Measurements from ENCODE around the gene SGIP1. TPM values are rescaled to one million over a fixed set of nuclear protein-coding genes. Genes with fewer than 3 reads are reported as not detected.

The SGIP1 gene
- total RNA-seq, 1 donor from 2014 or later = 4.2 TPM

DNA sequence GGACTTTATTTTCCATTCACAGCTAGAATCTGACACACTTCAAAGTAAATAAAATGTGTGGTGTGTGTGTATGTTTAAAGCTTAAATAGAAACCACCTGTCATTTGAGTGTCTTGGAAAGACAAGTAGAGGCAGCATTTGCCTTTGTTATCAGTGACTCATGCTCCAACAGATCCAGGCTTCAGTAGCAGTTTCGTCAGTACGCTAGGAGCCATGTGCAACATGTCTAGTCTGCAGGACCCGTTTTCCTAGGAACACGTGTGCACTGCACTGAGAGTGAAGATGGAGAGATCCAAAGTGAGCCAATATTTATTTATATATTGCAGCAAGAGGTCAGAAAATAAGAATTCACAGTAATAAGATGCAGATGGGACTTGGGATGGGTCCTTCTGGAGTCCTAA, 41.8 kb downstream of the SGIP1 start:
- H3K27ac ChIP-seq = no peak overlapping the region
- no peak overlapping the region for H3K9ac ChIP-seq
- H3K36me3 Mint-ChIP-seq = no peaks in the 10 kb centered on the region
- no peak overlapping the region for H3K4me2 ChIP-seq
- no peaks in the 10 kb centered on the region for H3K79me2 ChIP-seq (ENCODE audit: low read depth)
- TF ChIP-seq, protein P1, sequence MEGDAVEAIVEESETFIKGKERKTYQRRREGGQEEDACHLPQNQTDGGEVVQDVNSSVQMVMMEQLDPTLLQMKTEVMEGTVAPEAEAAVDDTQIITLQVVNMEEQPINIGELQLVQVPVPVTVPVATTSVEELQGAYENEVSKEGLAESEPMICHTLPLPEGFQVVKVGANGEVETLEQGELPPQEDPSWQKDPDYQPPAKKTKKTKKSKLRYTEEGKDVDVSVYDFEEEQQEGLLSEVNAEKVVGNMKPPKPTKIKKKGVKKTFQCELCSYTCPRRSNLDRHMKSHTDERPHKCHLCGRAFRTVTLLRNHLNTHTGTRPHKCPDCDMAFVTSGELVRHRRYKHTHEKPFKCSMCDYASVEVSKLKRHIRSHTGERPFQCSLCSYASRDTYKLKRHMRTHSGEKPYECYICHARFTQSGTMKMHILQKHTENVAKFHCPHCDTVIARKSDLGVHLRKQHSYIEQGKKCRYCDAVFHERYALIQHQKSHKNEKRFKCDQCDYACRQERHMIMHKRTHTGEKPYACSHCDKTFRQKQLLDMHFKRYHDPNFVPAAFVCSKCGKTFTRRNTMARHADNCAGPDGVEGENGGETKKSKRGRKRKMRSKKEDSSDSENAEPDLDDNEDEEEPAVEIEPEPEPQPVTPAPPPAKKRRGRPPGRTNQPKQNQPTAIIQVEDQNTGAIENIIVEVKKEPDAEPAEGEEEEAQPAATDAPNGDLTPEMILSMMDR (IDR thresholded peaks at IDR 0.05) = no peak
- TF ChIP-seq EZH2 (IDR thresholded peaks at IDR 0.05) (no peak), EZH2phosphoT487 (IDR thresholded peaks at IDR 0.05) (no peak)
- no peaks in the 10 kb centered on the region for H3K4me1 Mint-ChIP-seq
- no peaks in the 10 kb centered on the region for H4K20me1 ChIP-seq (ENCODE audit: low read depth)
- H3F3A ChIP-seq (ENCODE audit: low read depth) = no peaks in the 10 kb centered on the region
- DNase-seq (ENCODE audit: low spot score) = no peak
- H3K27me3 Mint-ChIP-seq (ENCODE audit: insufficient read depth, low read depth) = no peaks in the 10 kb centered on the region
- H3K9me3 ChIP-seq (ENCODE audit: low read depth) = no peaks in the 10 kb centered on the region
- H3K36me3 ChIP-seq = no peaks in the 10 kb centered on the region
- no peaks in the 10 kb centered on the region for H3K9me3 Mint-ChIP-seq
- H3K4me1 ChIP-seq = no peaks in the 10 kb centered on the region
- H3K4me3 Mint-ChIP-seq = no peak overlapping the region
- H3K27ac Mint-ChIP-seq = no peak overlapping the region
- H3K4me3 ChIP-seq = no peak overlapping the region
- no peaks in the 10 kb centered on the region for H3K27me3 ChIP-seq
- H2AFZ ChIP-seq (replicated peaks) = no peak overlapping the region

DNA sequence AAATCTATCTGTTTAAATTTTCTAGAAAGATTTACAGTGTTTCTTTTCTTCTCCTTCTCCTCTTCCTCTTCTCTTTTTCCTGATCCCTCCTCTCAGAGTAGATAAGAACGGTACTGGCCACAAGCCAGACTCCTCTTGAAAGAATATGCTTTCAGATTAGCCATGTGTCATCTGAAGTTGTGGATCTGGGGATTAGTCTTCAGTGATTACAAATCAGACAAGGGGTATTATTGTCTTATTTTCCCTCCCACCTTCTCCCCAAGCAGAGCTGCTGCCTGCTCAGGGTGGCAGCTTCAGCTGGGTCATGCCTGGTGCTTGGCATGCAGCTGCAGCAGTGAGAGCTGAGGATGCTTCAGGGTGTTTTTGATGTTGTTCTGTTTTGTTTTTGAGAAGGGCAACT, 42.7 kb downstream of the SGIP1 start:
- no peak overlapping the region for H3K27ac ChIP-seq
- no peaks in the 10 kb centered on the region for H3F3A ChIP-seq (ENCODE audit: low read depth)

DNA sequence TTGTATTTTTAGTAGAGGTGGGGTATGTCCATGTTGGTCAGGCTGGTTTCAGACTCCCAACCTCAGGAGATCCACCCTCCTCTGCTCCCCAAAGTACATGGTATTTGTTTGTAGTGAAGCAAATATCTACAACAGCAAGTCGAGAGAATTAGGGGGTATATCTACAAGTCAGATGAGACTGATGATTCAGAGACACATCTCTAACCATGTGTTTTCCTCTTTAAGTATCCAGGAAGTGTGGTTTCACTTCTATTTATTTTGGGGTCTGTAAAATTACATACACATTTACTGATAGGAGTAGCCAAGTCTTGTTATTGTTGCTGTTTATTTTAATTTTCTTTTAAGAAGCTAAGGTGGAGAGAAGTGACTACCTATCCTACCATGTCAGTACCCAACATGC, 44.9 kb downstream of the SGIP1 start:
- no peaks in the 10 kb centered on the region for H3F3A ChIP-seq (ENCODE audit: low read depth)
- Mint-ChIP-seq H3K4me3 (no peak overlapping the region), H3K27me3 (ENCODE audit: insufficient read depth, low read depth) (no peaks in the 10 kb centered on the region), H3K4me1 (no peaks in the 10 kb centered on the region), H3K36me3 (no peaks in the 10 kb centered on the region), H3K27ac (no peak overlapping the region), H3K9me3 (no peaks in the 10 kb centered on the region)
- no peaks in the 10 kb centered on the region for H3K27me3 ChIP-seq
- H2AFZ ChIP-seq (replicated peaks) = no peak overlapping the region
- no peaks in the 10 kb centered on the region for H3K4me1 ChIP-seq
- H3K4me2 ChIP-seq = no peak overlapping the region
- H3K9ac ChIP-seq = no peak overlapping the region
- no peak for DNase-seq (ENCODE audit: low spot score)
- TF ChIP-seq EZH2phosphoT487 (IDR thresholded peaks at IDR 0.05) = no peak
- TF ChIP-seq, protein P1 (IDR thresholded peaks at IDR 0.05) = no peak
- TF ChIP-seq EZH2 (IDR thresholded peaks at IDR 0.05) = no peak
- no peaks in the 10 kb centered on the region for H3K79me2 ChIP-seq (ENCODE audit: low read depth)
- H3K36me3 ChIP-seq = no peaks in the 10 kb centered on the region
- no peaks in the 10 kb centered on the region for H4K20me1 ChIP-seq (ENCODE audit: low read depth)
- H3K9me3 ChIP-seq (ENCODE audit: low read depth) = no peaks in the 10 kb centered on the region
- no peak overlapping the region for H3K4me3 ChIP-seq
- H3K27ac ChIP-seq = no peak overlapping the region

More for the DNA sequence above, 42.7 kb downstream of the SGIP1 start:
- Mint-ChIP-seq H3K4me1 (no peaks in the 10 kb centered on the region), H3K27me3 (ENCODE audit: insufficient read depth, low read depth) (no peaks in the 10 kb centered on the region), H3K4me3 (no peak overlapping the region), H3K27ac (no peak overlapping the region), H3K9me3 (no peaks in the 10 kb centered on the region), H3K36me3 (no peaks in the 10 kb centered on the region)
- no peak overlapping the region for H3K4me2 ChIP-seq
- DNase-seq (ENCODE audit: low spot score) = no peak
- no peak overlapping the region for H3K9ac ChIP-seq
- no peaks in the 10 kb centered on the region for H3K36me3 ChIP-seq
- H2AFZ ChIP-seq (replicated peaks) = no peak overlapping the region
- TF ChIP-seq, protein P1 (IDR thresholded peaks at IDR 0.05) = no peak
- no peak for TF ChIP-seq EZH2phosphoT487 (IDR thresholded peaks at IDR 0.05)
- no peak for TF ChIP-seq EZH2 (IDR thresholded peaks at IDR 0.05)
- H3K4me3 ChIP-seq = no peak overlapping the region
- H3K79me2 ChIP-seq (ENCODE audit: low read depth) = no peaks in the 10 kb centered on the region
- no peaks in the 10 kb centered on the region for H3K9me3 ChIP-seq (ENCODE audit: low read depth)
- no peaks in the 10 kb centered on the region for H4K20me1 ChIP-seq (ENCODE audit: low read depth)
- no peaks in the 10 kb centered on the region for H3K27me3 ChIP-seq
- H3K4me1 ChIP-seq = no peaks in the 10 kb centered on the region

Data from neural progenitor cell (in vitro differentiated cells).